Measurements from ENCODE around the gene HOXB6. TPM values are rescaled to one million over a fixed set of nuclear protein-coding genes. Genes with fewer than 3 reads are reported as not detected.

HOXB6 gene
- total RNA-seq, 3 donors from 2014 or later: 41.3 to 68.8 (median 50.9) TPM

- no peaks in the 10 kb centered on the region for H3K9me3 ChIP-seq
- peaks cover 5% of the 10 kb centered on the region for H3K4me1 ChIP-seq (ENCODE audit: low read depth)
- no peaks in the 10 kb centered on the region for H3K36me3 ChIP-seq (ENCODE audit: low read depth)
- peak; percentile 77 to 87 (median 85) for DNase-seq
- peak; percentile 58 for ATAC-seq
- intact Hi-C loops (cut with DNase I, micrococcal nuclease): no loop called here
- peak; percentile 18 for TF ChIP-seq CTCF (IDR thresholded peaks at IDR 0.05)
- peak overlapping the region; percentile 17 for H3K4me3 ChIP-seq
These were observed 37.5 kb upstream of the HOXB6 start for GRCh38 chr17:48642059-48642842.

DNA sequence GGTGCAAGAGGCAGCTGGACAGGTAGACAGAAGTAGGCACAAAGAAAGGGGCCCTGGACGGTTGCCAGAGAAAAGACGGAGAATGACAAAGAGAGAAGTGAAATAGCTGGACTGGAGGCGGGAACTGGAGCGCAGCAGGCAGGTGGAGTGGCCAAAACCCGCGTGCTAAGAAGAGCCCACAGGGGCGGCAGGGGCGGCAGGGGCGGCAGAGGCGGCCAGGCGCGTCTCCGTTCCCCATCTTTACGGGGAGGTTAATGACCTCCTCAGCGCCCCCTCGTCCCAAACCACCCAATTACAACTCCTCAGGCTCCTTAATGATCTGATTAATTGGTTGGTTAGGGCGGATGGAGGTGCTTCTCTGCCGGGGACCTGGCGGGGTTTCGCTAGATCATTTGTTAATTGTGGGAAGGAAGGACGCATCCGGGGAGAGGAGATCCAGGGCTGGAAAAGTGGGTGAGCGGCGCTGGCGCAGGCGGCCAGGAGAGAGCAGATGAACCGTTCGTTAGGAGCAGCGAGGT lies 36.8 kb upstream of the HOXB6 start:
- intact Hi-C loops (cut with DNase I, micrococcal nuclease): no loop called here
- Histone ChIP-seq H3K36me3 (ENCODE audit: low read depth) (no peaks in the 10 kb centered on the region), H3K9me3 (no peaks in the 10 kb centered on the region), H3K4me3 (no peak overlapping the region), H3K4me1 (ENCODE audit: low read depth) (peaks cover 6% of the 10 kb centered on the region)
- no peak for TF ChIP-seq CTCF (IDR thresholded peaks at IDR 0.05)
- DNase-seq (peak in 2 of 3 donors; percentile 44 to 57), ATAC-seq (no peak)

GRCh38 chr17:48640858-48641180 lies 36.0 kb upstream of the HOXB6 start:
- ATAC-seq (no peak), DNase-seq (no peak)
- Histone ChIP-seq H3K9me3 (no peaks in the 10 kb centered on the region), H3K4me1 (ENCODE audit: low read depth) (peaks cover 7% of the 10 kb centered on the region), H3K36me3 (ENCODE audit: low read depth) (no peaks in the 10 kb centered on the region), H3K4me3 (no peak overlapping the region)
- no peak for TF ChIP-seq CTCF (IDR thresholded peaks at IDR 0.05)
- intact Hi-C loops (cut with DNase I, micrococcal nuclease): no loop called here

- peaks cover 7% of the 10 kb centered on the region for H3K4me1 ChIP-seq (ENCODE audit: low read depth)
- intact Hi-C loops (cut with DNase I, micrococcal nuclease): no loop called here
- peak in 2 of 3 donors; percentile 16 to 39 for DNase-seq
These were observed 35.4 kb upstream of the HOXB6 start for GRCh38 chr17:48639982-48640857.

GRCh38 chr17:48639136-48639535 lies 34.4 kb upstream of the HOXB6 start:
- ATAC-seq (peak; percentile 63), DNase-seq (peak; percentile 89 to 91 (median 91))
- Histone ChIP-seq H3K4me3 (no peak overlapping the region), H3K4me1 (ENCODE audit: low read depth) (peaks cover 7% of the 10 kb centered on the region), H3K36me3 (ENCODE audit: low read depth) (no peaks in the 10 kb centered on the region), H3K9me3 (no peaks in the 10 kb centered on the region)
- intact Hi-C loops (cut with DNase I, micrococcal nuclease): no loop called here
- no peak for TF ChIP-seq CTCF (IDR thresholded peaks at IDR 0.05)

More at GRCh38 chr17:48639982-48640857, 35.4 kb upstream of the HOXB6 start:
- Histone ChIP-seq H3K9me3 (no peaks in the 10 kb centered on the region), H3K36me3 (ENCODE audit: low read depth) (no peaks in the 10 kb centered on the region), H3K4me3 (no peak overlapping the region)
- no peak for ATAC-seq
- no peak for TF ChIP-seq CTCF (IDR thresholded peaks at IDR 0.05)
